K562 (cell line): Measurements from ENCODE around the gene TPSAB1. TPM values are rescaled to one million over a fixed set of nuclear protein-coding genes. Genes with fewer than 3 reads are reported as not detected.

ENCODE experiments used
- ATAC-seq: fragments of 200-7000 bp; cut with Tn5 transposase; 3 replicates; pipeline ENCODE4 v1.9.1; 2020; ENCODE audit warnings: moderate library complexity
- BruUV-seq: library from RNA; stranded (reverse); fragments of 400-500 nt; replicated peaks from 2 replicates; lab custom pipeline; 2021; lab: Mats Ljungman, UMichigan
- CTCF ChIA-PET: fragments of 300-600 bp; formaldehyde crosslinking; extraction: SDS; loops from one replicate; lab custom pipeline; 2021; ENCODE audit warnings: low intra/inter-chr PET ratio; lab: Yijun Ruan, JAX
- POLR2A ChIA-PET: fragments of 300-600, 350-650 bp; sonication (Branson Sonifier 250); formaldehyde crosslinking; extraction: SDS; loops from one replicate; lab custom pipeline; 2021; ENCODE audit warnings: antibody characterized with exemption, inconsistent platforms; lab: Yijun Ruan, JAX
- DNase-seq, 4 experiments: peaks; one replicate each; pipeline versions ENCODE4 v3.0.0 to v3.0.0-alpha.2; 2011 to 2018; ENCODE audit warnings: low spot score in 3 of 4, mixed read lengths in 3 of 4; ENCODE audit errors: extremely low read depth in 1 of 4
- FAIRE-seq: peaks from 2 replicates; lab custom pipeline; 2011; peaks lifted over from hg19 to GRCh38; lab: Jason Lieb, UNC
- H2AFZ ChIP-seq: 2 replicates; pipeline ENCODE4 v1.6.0; 2011; ENCODE audit warnings: low read depth, low read length, control low read depth, inconsistent platforms
- H3K27ac ChIP-seq: fragments of 200-600 bp; 3 replicates; pipeline ENCODE4 v1.8.0; 2011; ENCODE audit warnings: low read depth, mild to moderate bottlenecking, control low read depth, inconsistent platforms, low read length, moderate library complexity, mixed read lengths; ENCODE audit errors: extremely low read depth
- H3K27me3 ChIP-seq, 2 experiments: fragments of 300-600 bp in 1 of 2; 2 replicates in 1 of 2; 3 replicates in 1 of 2; pipeline versions ENCODE4 v1.6.0 to v1.8.0; 2011; ENCODE audit warnings: inconsistent platforms in 2 of 2, low read length in 2 of 2, mild to moderate bottlenecking in 1 of 2, mixed read lengths in 1 of 2, moderate library complexity in 1 of 2; ENCODE audit not compliant: control insufficient read depth in 2 of 2, insufficient read depth in 2 of 2
- H3K36me3 ChIP-seq: fragments of 300-600 bp; 3 replicates; pipeline ENCODE4 v1.8.0; 2011; ENCODE audit warnings: mild to moderate bottlenecking, low read length, inconsistent platforms; ENCODE audit not compliant: control insufficient read depth, insufficient read depth
- H3K4me1 ChIP-seq, 2 experiments: fragments of 200-600 bp in 1 of 2; replicated peaks in 1 of 2; 2 replicates in 1 of 2; 3 replicates in 1 of 2; pipeline versions ENCODE4 v1.5.1 to v1.8.0; 2011; ENCODE audit warnings: inconsistent platforms in 2 of 2, low read length in 2 of 2, mild to moderate bottlenecking in 1 of 2, mixed read lengths in 1 of 2, moderate library complexity in 1 of 2; ENCODE audit not compliant: control insufficient read depth in 2 of 2, insufficient read depth in 2 of 2
- H3K4me2 ChIP-seq: 2 replicates; pipeline ENCODE4 v1.6.1; 2011; ENCODE audit warnings: low read length, control low read depth, inconsistent platforms, mixed read lengths; ENCODE audit not compliant: insufficient read depth
- H3K4me3 ChIP-seq: fragments of 200-600 bp; sonication (generic), shearing (Covaris generic); 2 replicates; pipeline ENCODE4 v1.5.1; 2016; ENCODE audit warnings: control low read depth, inconsistent platforms
- H3K79me2 ChIP-seq: fragments of 200-600 bp; 3 replicates; pipeline ENCODE4 v1.8.0; 2011; ENCODE audit warnings: low read length, inconsistent platforms; ENCODE audit not compliant: control insufficient read depth, insufficient read depth
- H3K9ac ChIP-seq, 2 experiments: 2 replicates each; pipeline versions ENCODE4 v1.6.0 to v1.6.1; 2011; ENCODE audit warnings: low read depth in 2 of 2, low read length in 2 of 2, control low read depth in 1 of 2, inconsistent platforms in 1 of 2, mild to moderate bottlenecking in 1 of 2, mixed read lengths in 1 of 2; ENCODE audit not compliant: insufficient read depth in 1 of 2
- H3K9me1 ChIP-seq: one replicate; pipeline ENCODE4 v1.6.0; 2011; ENCODE audit warnings: inconsistent platforms, mild to moderate bottlenecking, low read length, moderate library complexity; ENCODE audit not compliant: control insufficient read depth, insufficient read depth
- H3K9me3 ChIP-seq: replicated peaks from 2 replicates; pipeline ENCODE4 v1.5.1; 2011; ENCODE audit warnings: low read depth, low read length, inconsistent platforms; ENCODE audit not compliant: control insufficient read depth, insufficient read depth
- H4K20me1 ChIP-seq: replicated peaks from 2 replicates; pipeline ENCODE4 v1.6.1; 2011; ENCODE audit warnings: low read length, inconsistent platforms, mixed read lengths; ENCODE audit not compliant: control insufficient read depth, insufficient read depth
- CEBPZ ChIP-seq: fragments of 150-350 bp; IDR thresholded peaks from 2 replicates; pipeline ENCODE4 v1.6.1; 2014; ENCODE audit warnings: low read depth, mild to moderate bottlenecking, low read length, borderline replicate concordance
- DIDO1 ChIP-seq: fragments of 450-650 bp; IDR thresholded peaks from 2 replicates; pipeline ENCODE4 v1.6.1; 2016; ENCODE audit warnings: low read depth, missing biosample characterization, missing genetic modification characterization
- E4F1 ChIP-seq: fragments of 250-450 bp; sonication (Bioruptor Pico); IDR thresholded peaks from 2 replicates; pipeline ENCODE4 v1.5.0; 2021; ENCODE audit warnings: mild to moderate bottlenecking, borderline replicate concordance
- LARP7 ChIP-seq: fragments of 450-650 bp; IDR thresholded peaks from 2 replicates; pipeline ENCODE4 v1.6.1; 2016
- NCOA1 ChIP-seq: fragments of 450-650 bp; IDR thresholded peaks from 2 replicates; pipeline ENCODE4 v1.6.1; 2016; ENCODE audit warnings: low read depth
- NR1H2 ChIP-seq: sonication (generic); formaldehyde crosslinking; IDR thresholded peaks from 2 replicates; pipeline ENCODE4 v1.4.0; 2020; ENCODE audit warnings: mild to moderate bottlenecking, missing genetic modification reagents
- PREB ChIP-seq: sonication (generic); formaldehyde crosslinking; IDR thresholded peaks from 2 replicates; pipeline ENCODE4 v1.8.1; 2023; ENCODE audit warnings: mild to moderate bottlenecking, missing genetic modification reagents
- RBM15 ChIP-seq: fragments of 200-400 bp; formaldehyde crosslinking; IDR thresholded peaks from 2 replicates; pipeline ENCODE4 v1.6.1; 2018; ENCODE audit warnings: mild to moderate bottlenecking, low read length, moderate library complexity; ENCODE audit not compliant: insufficient read depth
- TFAM ChIP-seq: fragments of 250-450 bp; sonication (Bioruptor Pico); conservative IDR thresholded peaks from 2 replicates; pipeline ENCODE4 v1.5.0; 2021; ENCODE audit warnings: mild to moderate bottlenecking, moderate library complexity
- ZMIZ1 ChIP-seq, 2 experiments: fragments of 150-350 bp in 1 of 2; IDR thresholded peaks; 2 replicates each; pipeline ENCODE4 v1.6.1; 2012 to 2016; ENCODE audit warnings: low read depth in 2 of 2, low read length in 2 of 2, mild to moderate bottlenecking in 1 of 2, moderate library complexity in 1 of 2
- WGBS: fragments of 100-300 bp; shearing (Covaris generic); methylation state at CpG from one replicate; pipeline ENCODE4 v1.1.6; 2016; ENCODE audit warnings: low coverage, mixed read lengths; ENCODE audit not compliant: insufficient coverage; ENCODE audit errors: missing lambda C conversion rate; 5-methylcytosine and 5-hydroxymethylcytosine counted together
- in situ Hi-C: fragments of 300-500 bp; cut with MboI; formaldehyde crosslinking; loops from 4 replicates; pipeline ENCODE4 v1.15.0; 2018; ENCODE audit warnings: inconsistent platforms, mixed read lengths
- intact Hi-C: fragments of 100-400 bp; cut with micrococcal nuclease; formaldehyde crosslinking; loops from 2 replicates; pipeline ENCODE4 v1.14.2; 2022
- polyA plus RNA-seq, 8 experiments: library from polyadenylated mRNA; depleted of rRNA in 4 of 8; stranded (reverse) in 5 of 8; unstranded in 3 of 8; fragments of >200 nt; fragmentation: Nextera tagmentation in 2 of 8; fragmentation: Illumina TruSeq in 1 of 8; extraction: Ambion mirVana in 2 of 8; extraction: Trizol in 1 of 8; gene quantifications; 2 replicates each; pipeline versions ENCODE4 v1.2.1 to v1.2.3, GENCODE V29; 2011 to 2014; ENCODE audit warnings: inconsistent platforms in 1 of 8, missing spikeins in 1 of 8
- total RNA-seq, 7 experiments: library from RNA; depleted of rRNA in 6 of 7; stranded (reverse); fragments of >200 nt in 6 of 7; fragmentation: Illumina TruSeq in 2 of 7; extraction: Trizol in 2 of 7; gene quantifications; 2 replicates each; pipeline versions ENCODE4 v1.2.1 to v1.2.3, GENCODE V29; 2011 to 2021; ENCODE audit warnings: low replicate concordance in 1 of 7

TPSAB1 gene
- total and polyA plus RNA-seq, 9 of the 15 experiments (the other 6 are each of a cell fraction or from before 2014, with no cell fraction given), result not detected

- CTCF ChIA-PET, result no interaction called here
- TF ChIP-seq TFAM, result no peak
- no peak for TF ChIP-seq DIDO1 (tag)
- no peak for TF ChIP-seq CEBPZ
- no peak for TF ChIP-seq PREB (CRISPR knock-in tag)
- no peak for TF ChIP-seq NR1H2 (CRISPR knock-in tag)
- no peak for TF ChIP-seq NCOA1
- TF ChIP-seq E4F1 (CRISPR knock-in tag), result no peak
- TF ChIP-seq LARP7, result no peak
- TF ChIP-seq ZMIZ1 (IDR thresholded peaks at IDR 0.05; ENCODE audit: low read depth in 2 of 2, low read length in 2 of 2), result no peak
- TF ChIP-seq RBM15, result no peak
Measured at GRCh38 chr16:1258906-1259759, 18.6 kb downstream of the TPSAB1 start.

More at GRCh38 chr16:1258906-1259759, 18.6 kb downstream of the TPSAB1 start:
- no peaks in the 10 kb centered on the region for H3K79me2 ChIP-seq
- intact Hi-C loops, result no loop called here
- no peaks in the 10 kb centered on the region for H3K36me3 ChIP-seq
- H3K9ac ChIP-seq, result no peak overlapping the region; a peak in 1 of 4 replicates
- ATAC-seq (no peak), FAIRE-seq (no peak), DNase-seq (peak in 1 of 4 experiments; percentile 11)
- WGBS, result 2% methylated on average over 32 of the region's 42 CpGs
- H3K27me3 ChIP-seq, result peaks cover 20 to 59% of the 10 kb centered on the region in 2 experiments; a peak in 4 of 5 replicates
- H2AFZ ChIP-seq, result no peak overlapping the region
- H3K4me2 ChIP-seq, result no peak overlapping the region
- BruUV-seq, result no TSS peak
- H3K9me3 ChIP-seq, result no peaks in the 10 kb centered on the region
- POLR2A ChIA-PET, result no interaction called here
- H3K9me1 ChIP-seq, result peaks cover 3% of the 10 kb centered on the region
- peaks cover 9% of the 10 kb centered on the region; the same call in 1 of the 2 replicates for H4K20me1 ChIP-seq
- H3K4me3 ChIP-seq, result no peak overlapping the region
- peaks cover 0 to 60% of the 10 kb centered on the region in 2 experiments; a peak in 2 of 5 replicates for H3K4me1 ChIP-seq
- in situ Hi-C loops, result no loop called here
- no peak overlapping the region for H3K27ac ChIP-seq
